ENCODE results near the gene PHF13. TPM values are rescaled to one million over a fixed set of nuclear protein-coding genes. Genes with fewer than 3 reads are reported as not detected.
A peak's percentile ranks its signal among the peaks of the same experiment; 100 is the strongest.

PHF13 gene
- total and polyA plus RNA-seq, 9 of the 15 experiments (the other 6 are each of a cell fraction or from before 2014, with no cell fraction given), result 1.8 to 36.1 (median 11.7) TPM

DNA sequence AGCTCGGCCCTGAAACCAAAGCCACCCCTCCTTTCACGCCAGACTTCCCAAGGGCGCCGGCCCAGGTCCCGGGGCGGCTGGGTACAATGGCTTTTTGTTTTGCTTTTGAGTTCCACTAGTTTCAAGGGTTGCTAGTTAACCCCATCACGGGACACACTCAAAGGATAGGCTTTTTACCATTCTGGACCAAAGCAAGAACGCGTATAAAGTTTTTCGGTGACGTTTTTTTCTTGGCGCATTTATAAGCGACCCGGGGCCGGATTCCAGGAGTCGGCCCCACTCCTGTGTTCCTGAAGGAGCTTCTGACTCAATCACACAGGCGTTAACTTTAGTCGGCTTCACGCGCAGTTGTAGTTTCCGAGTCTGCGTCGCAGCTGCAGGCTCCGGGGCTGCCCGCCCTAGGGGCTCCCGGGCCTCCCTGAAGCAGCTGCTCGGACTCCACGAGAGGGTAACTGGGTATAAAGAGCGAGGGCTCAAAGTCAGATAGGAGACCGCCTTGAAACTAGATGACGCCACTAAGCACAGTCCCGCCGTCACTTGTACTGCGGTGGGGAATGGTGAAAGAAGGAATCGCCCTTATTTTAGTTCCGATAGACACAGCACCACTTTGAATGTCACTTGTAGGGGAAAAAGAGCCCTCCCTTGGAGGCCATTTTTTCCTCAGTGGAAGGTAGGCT is 10.2 kb upstream of the PHF13 start (continued):
- TF ChIP-seq, protein P1, sequence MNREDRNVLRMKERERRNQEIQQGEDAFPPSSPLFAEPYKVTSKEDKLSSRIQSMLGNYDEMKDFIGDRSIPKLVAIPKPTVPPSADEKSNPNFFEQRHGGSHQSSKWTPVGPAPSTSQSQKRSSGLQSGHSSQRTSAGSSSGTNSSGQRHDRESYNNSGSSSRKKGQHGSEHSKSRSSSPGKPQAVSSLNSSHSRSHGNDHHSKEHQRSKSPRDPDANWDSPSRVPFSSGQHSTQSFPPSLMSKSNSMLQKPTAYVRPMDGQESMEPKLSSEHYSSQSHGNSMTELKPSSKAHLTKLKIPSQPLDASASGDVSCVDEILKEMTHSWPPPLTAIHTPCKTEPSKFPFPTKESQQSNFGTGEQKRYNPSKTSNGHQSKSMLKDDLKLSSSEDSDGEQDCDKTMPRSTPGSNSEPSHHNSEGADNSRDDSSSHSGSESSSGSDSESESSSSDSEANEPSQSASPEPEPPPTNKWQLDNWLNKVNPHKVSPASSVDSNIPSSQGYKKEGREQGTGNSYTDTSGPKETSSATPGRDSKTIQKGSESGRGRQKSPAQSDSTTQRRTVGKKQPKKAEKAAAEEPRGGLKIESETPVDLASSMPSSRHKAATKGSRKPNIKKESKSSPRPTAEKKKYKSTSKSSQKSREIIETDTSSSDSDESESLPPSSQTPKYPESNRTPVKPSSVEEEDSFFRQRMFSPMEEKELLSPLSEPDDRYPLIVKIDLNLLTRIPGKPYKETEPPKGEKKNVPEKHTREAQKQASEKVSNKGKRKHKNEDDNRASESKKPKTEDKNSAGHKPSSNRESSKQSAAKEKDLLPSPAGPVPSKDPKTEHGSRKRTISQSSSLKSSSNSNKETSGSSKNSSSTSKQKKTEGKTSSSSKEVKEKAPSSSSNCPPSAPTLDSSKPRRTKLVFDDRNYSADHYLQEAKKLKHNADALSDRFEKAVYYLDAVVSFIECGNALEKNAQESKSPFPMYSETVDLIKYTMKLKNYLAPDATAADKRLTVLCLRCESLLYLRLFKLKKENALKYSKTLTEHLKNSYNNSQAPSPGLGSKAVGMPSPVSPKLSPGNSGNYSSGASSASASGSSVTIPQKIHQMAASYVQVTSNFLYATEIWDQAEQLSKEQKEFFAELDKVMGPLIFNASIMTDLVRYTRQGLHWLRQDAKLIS (CRISPR knock-in tag; IDR thresholded peaks at IDR 0.05), result no peak
- TF ChIP-seq ZNF175 (CRISPR knock-in tag; IDR thresholded peaks at IDR 0.05; ENCODE audit: low read depth) (no peak), ZBTB7A (IDR thresholded peaks at IDR 0.05; ENCODE audit: borderline replicate concordance, control insufficient read depth, low read depth, low read length) (no peak; the same call in 1 of the 2 replicates), ETV5 (CRISPR knock-in tag; IDR thresholded peaks at IDR 0.05; ENCODE audit: low read depth) (no peak), ARNT (IDR thresholded peaks at IDR 0.05) (no peak), SFPQ (IDR thresholded peaks at IDR 0.05; ENCODE audit: low read depth, low read length) (no peak), EHMT2 (IDR thresholded peaks at IDR 0.05) (no peak), ZNF165 (CRISPR knock-in tag; IDR thresholded peaks at IDR 0.05; ENCODE audit: borderline replicate concordance) (no peak), CAMTA2 (CRISPR knock-in tag; conservative IDR thresholded peaks at IDR 0.05) (no peak), TAF1 (IDR thresholded peaks at IDR 0.05; ENCODE audit: control insufficient read depth, extremely low read depth, insufficient read depth, low read length, severe bottlenecking) (peak; percentile 37), FOXA3 (CRISPR knock-in tag; conservative IDR thresholded peaks at IDR 0.05 in 1 of 2, IDR thresholded peaks at IDR 0.05 in 1 of 2) (no peak), POU5F1 (IDR thresholded peaks at IDR 0.05; ENCODE audit: borderline replicate concordance, low read depth, low read length, partially characterized antibody) (no peak), NFIX (CRISPR knock-in tag; IDR thresholded peaks at IDR 0.05; ENCODE audit: low read depth) (no peak), NRF1 (conservative IDR thresholded peaks at IDR 0.05 in 1 of 2, IDR thresholded peaks at IDR 0.05 in 1 of 2) (no peak; a peak in 2 of 4 replicates), CBX1 (IDR thresholded peaks at IDR 0.05; ENCODE audit: low read depth) (no peak), POLR2A (conservative IDR thresholded peaks at IDR 0.05) (peak; percentile 83), ATF2 (CRISPR knock-in tag; IDR thresholded peaks at IDR 0.05) (no peak), GTF2A2 (tag; IDR thresholded peaks at IDR 0.05) (no peak), NFXL1 (CRISPR knock-in tag; IDR thresholded peaks at IDR 0.05) (no peak), ZC3H11A (IDR thresholded peaks at IDR 0.05; ENCODE audit: low read depth, low read length) (no peak), POLR2AphosphoS2 (IDR thresholded peaks at IDR 0.05; ENCODE audit: low read length) (peak; percentile 51; the same call in 1 of the 2 replicates)

Measured in K562 (cell line).